Liver (tissue), 9 donors: ENCODE results near the gene CREB3L1. TPM values are rescaled to one million over a fixed set of nuclear protein-coding genes. Genes with fewer than 3 reads are reported as not detected.
A peak's percentile ranks its signal among the peaks of the same experiment; 100 is the strongest.

ENCODE experiments used
- DNase-seq: peaks from one replicate; pipeline ENCODE4 v3.0.0-alpha.2; 2017; ENCODE audit warnings: low spot score
- H3K27ac ChIP-seq, 2 donors: one replicate each; pipeline ENCODE4 v1.7.0; 2013; ENCODE audit warnings: inconsistent platforms in 2 of 2, low read length in 2 of 2, control low read depth in 1 of 2, low read depth in 1 of 2, mild to moderate bottlenecking in 1 of 2
- H3K27me3 ChIP-seq, 4 donors: one replicate each; pipeline versions ENCODE4 v1.6.1 to v1.7.0; 2013; ENCODE audit warnings: low read length in 3 of 4, inconsistent platforms in 1 of 4, mild to moderate bottlenecking in 1 of 4, moderate library complexity in 1 of 4; ENCODE audit not compliant: control insufficient read depth in 4 of 4, insufficient read depth in 4 of 4
- H3K36me3 ChIP-seq, 4 donors: one replicate each; pipeline versions ENCODE4 v1.6.1 to v1.7.0; 2013; ENCODE audit warnings: low read length in 3 of 4, mild to moderate bottlenecking in 3 of 4, low read depth in 1 of 4, moderate library complexity in 1 of 4; ENCODE audit not compliant: control insufficient read depth in 4 of 4, insufficient read depth in 3 of 4
- H3K4me1 ChIP-seq, 4 donors: one replicate each; pipeline versions ENCODE4 v1.6.1 to v1.7.0; 2013; ENCODE audit warnings: low read length in 3 of 4, mild to moderate bottlenecking in 3 of 4, moderate library complexity in 1 of 4; ENCODE audit not compliant: control insufficient read depth in 4 of 4, insufficient read depth in 4 of 4
- H3K4me3 ChIP-seq, 3 donors: one replicate each; pipeline versions ENCODE4 v1.6.1 to v1.7.0; 2013; ENCODE audit warnings: low read length in 3 of 3, control low read depth in 1 of 3, low read depth in 1 of 3, mild to moderate bottlenecking in 1 of 3
- H3K9ac ChIP-seq, 2 donors: one replicate each; pipeline ENCODE4 v1.7.0; 2013; ENCODE audit warnings: low read length in 2 of 2, mild to moderate bottlenecking in 2 of 2, moderate library complexity in 2 of 2, control low read depth in 1 of 2, low read depth in 1 of 2
- H3K9me3 ChIP-seq, 4 donors: one replicate each; pipeline versions ENCODE4 v1.6.1 to v1.7.0; 2013; ENCODE audit warnings: low read length in 3 of 4; ENCODE audit not compliant: control insufficient read depth in 4 of 4
- EGR1 ChIP-seq, 2 donors: IDR thresholded peaks; 2 replicates each; pipeline ENCODE4 v1.6.1; 2016 to 2018; ENCODE audit warnings: antibody characterized with exemption in 2 of 2, low read depth in 2 of 2
- FOXA1 ChIP-seq: IDR thresholded peaks from 2 replicates; pipeline ENCODE4 v1.6.1; 2016; ENCODE audit warnings: antibody characterized with exemption
- FOXA2 ChIP-seq: IDR thresholded peaks from 2 replicates; pipeline ENCODE4 v1.6.1; 2016; ENCODE audit warnings: antibody characterized with exemption
- GABPA ChIP-seq, 2 donors: IDR thresholded peaks in 1 of 2; conservative IDR thresholded peaks in 1 of 2; 2 replicates each; pipeline ENCODE4 v1.6.1; 2016; ENCODE audit warnings: antibody characterized with exemption in 2 of 2, mild to moderate bottlenecking in 1 of 2, moderate library complexity in 1 of 2
- HNF4A ChIP-seq, 2 donors: conservative IDR thresholded peaks; 2 replicates each; pipeline ENCODE4 v1.6.1; 2016; ENCODE audit warnings: antibody characterized with exemption in 2 of 2, mild to moderate bottlenecking in 2 of 2
- HNF4G ChIP-seq: IDR thresholded peaks from 2 replicates; pipeline ENCODE4 v1.6.1; 2016; ENCODE audit warnings: antibody characterized with exemption
- JUND ChIP-seq, 2 donors: IDR thresholded peaks; 2 replicates each; pipeline ENCODE4 v1.6.1; 2016; ENCODE audit warnings: antibody characterized with exemption in 2 of 2
- NR2F2 ChIP-seq: IDR thresholded peaks from 2 replicates; pipeline ENCODE4 v1.6.1; 2016; ENCODE audit warnings: antibody characterized with exemption
- RAD21 ChIP-seq, 2 donors: IDR thresholded peaks; 2 replicates each; pipeline ENCODE4 v1.6.1; 2016; ENCODE audit warnings: antibody characterized with exemption in 2 of 2, mild to moderate bottlenecking in 2 of 2
- RXRA ChIP-seq, 2 donors: IDR thresholded peaks; 2 replicates each; pipeline ENCODE4 v1.6.1; 2017 to 2018; ENCODE audit warnings: antibody characterized with exemption in 2 of 2, mild to moderate bottlenecking in 1 of 2
- SP1 ChIP-seq: IDR thresholded peaks from 2 replicates; pipeline ENCODE4 v1.6.1; 2018; ENCODE audit warnings: antibody characterized with exemption, mild to moderate bottlenecking
- WGBS: extraction: QIAGEN DNeasy Blood & Tissue Kit; methylation state at CpG from one replicate; pipeline ENCODE4 v1.1.7; 2013; 5-methylcytosine and 5-hydroxymethylcytosine counted together
- polyA plus RNA-seq, 2 donors: library from polyadenylated mRNA; stranded (reverse) in 1 of 2; unstranded in 1 of 2; fragments of 200-250 nt in 1 of 2; fragments of >200 nt in 1 of 2; fragmentation: Nextera tagmentation in 1 of 2; extraction: Ambion mirVana in 1 of 2; gene quantifications; one replicate each; pipeline versions ENCODE4 v1.2.1 to v1.2.3, GENCODE V29; 2013 to 2015
- total RNA-seq, 2 donors: library from RNA; depleted of rRNA; stranded (reverse); fragments of >200 nt; gene quantifications; one replicate each; pipeline ENCODE4 v1.2.3, GENCODE V29; 2014
- TF ChIP-seq, protein P1 (sequence below): IDR thresholded peaks from 2 replicates; pipeline ENCODE4 v1.6.1; 2016; ENCODE audit warnings: antibody characterized with exemption
- TF ChIP-seq, protein P2 (sequence below): IDR thresholded peaks from 2 replicates; pipeline ENCODE4 v1.6.1; 2016; ENCODE audit warnings: antibody characterized with exemption, mild to moderate bottlenecking
- TF ChIP-seq, protein P3 (sequence below): IDR thresholded peaks from 2 replicates; pipeline ENCODE4 v1.6.1; 2016; ENCODE audit warnings: antibody characterized with exemption
- TF ChIP-seq, protein P4 (sequence below): IDR thresholded peaks from 2 replicates; pipeline ENCODE4 v1.6.1; 2016; ENCODE audit warnings: antibody characterized with exemption
- TF ChIP-seq, protein P5 (sequence below): fragments of 150-350 bp; IDR thresholded peaks from 2 replicates; pipeline ENCODE4 v1.5.1; 2017; ENCODE audit warnings: improper control_type of control experiment, low read depth, low read length; ENCODE audit not compliant: missing input control
- donor health status: healthy.
- donor health status: healthy.
- donor health status: healthy.
- donor health status: healthy.
- donor health status: healthy.

Gene CREB3L1
- total and polyA plus RNA-seq, 4 donors: 0.14 to 1.3 (median 0.33) TPM

DNA sequence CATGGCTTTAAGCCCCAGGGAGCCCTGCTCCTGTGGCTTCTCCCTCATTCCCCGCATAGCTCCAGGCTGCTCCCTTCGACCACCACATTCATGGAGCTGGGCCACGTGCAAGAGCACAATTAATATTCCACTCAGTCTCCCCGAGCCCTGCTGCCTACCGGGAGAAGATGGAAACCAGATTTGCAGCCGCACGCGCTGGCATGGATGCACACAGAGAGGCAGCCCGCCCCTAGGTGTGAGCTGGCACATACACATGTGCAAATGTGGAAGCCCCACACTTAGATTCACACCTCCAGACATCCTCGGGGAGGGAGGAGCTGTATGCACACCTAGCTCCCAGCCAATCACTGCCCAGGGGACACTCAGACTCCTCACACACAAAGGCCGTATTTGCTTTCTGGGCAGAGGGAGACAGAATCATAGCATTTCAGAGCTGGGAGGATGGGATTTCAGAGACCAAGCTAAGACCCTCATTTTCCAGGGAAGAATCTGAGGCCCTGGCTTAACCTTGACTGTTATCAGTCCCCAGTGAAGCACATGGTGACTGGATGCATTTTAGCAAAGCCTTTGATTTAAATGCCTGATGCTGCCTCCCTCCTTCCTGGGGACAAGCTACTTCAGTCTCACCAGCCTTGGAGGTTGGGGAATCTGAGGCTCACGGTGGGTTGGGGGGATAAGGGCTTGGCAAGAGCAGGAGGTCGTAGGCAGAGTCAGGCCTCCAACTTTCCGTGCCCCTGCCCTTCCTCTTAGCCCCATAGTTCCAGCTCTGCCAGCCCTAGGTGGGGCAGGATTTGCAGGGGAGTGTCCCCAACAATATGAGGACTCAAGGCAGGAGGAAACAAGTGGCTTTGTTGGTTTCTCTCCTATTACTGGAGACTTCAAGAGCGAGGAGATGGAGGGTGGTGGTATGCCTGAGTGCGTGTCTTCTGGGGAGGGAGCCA is 5.3 kb upstream of the CREB3L1 start:
- H3K9ac ChIP-seq: no peak overlapping the region
- no peaks in the 10 kb centered on the region for H3K36me3 ChIP-seq
- H3K27ac ChIP-seq: peak overlapping the region in 1 of 2 donors; percentile 0
- no peak for DNase-seq
- H3K27me3 ChIP-seq: peaks cover 0 to 11% (median 2%) of the 10 kb centered on the region in 4 donors
- H3K4me3 ChIP-seq: no peak overlapping the region
- TF ChIP-seq GABPA (IDR thresholded peaks at IDR 0.05 in 1 of 2, conservative IDR thresholded peaks at IDR 0.05 in 1 of 2) (no peak), EGR1 (IDR thresholded peaks at IDR 0.05; ENCODE audit: low read depth in 2 of 2) (no peak), FOXA2 (no peak), RXRA (IDR thresholded peaks at IDR 0.05) (no peak), HNF4A (conservative IDR thresholded peaks at IDR 0.05) (no peak)
- TF ChIP-seq, protein P1, sequence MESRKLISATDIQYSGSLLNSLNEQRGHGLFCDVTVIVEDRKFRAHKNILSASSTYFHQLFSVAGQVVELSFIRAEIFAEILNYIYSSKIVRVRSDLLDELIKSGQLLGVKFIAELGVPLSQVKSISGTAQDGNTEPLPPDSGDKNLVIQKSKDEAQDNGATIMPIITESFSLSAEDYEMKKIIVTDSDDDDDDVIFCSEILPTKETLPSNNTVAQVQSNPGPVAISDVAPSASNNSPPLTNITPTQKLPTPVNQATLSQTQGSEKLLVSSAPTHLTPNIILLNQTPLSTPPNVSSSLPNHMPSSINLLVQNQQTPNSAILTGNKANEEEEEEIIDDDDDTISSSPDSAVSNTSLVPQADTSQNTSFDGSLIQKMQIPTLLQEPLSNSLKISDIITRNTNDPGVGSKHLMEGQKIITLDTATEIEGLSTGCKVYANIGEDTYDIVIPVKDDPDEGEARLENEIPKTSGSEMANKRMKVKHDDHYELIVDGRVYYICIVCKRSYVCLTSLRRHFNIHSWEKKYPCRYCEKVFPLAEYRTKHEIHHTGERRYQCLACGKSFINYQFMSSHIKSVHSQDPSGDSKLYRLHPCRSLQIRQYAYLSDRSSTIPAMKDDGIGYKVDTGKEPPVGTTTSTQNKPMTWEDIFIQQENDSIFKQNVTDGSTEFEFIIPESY: no peak
- TF ChIP-seq, protein P2, sequence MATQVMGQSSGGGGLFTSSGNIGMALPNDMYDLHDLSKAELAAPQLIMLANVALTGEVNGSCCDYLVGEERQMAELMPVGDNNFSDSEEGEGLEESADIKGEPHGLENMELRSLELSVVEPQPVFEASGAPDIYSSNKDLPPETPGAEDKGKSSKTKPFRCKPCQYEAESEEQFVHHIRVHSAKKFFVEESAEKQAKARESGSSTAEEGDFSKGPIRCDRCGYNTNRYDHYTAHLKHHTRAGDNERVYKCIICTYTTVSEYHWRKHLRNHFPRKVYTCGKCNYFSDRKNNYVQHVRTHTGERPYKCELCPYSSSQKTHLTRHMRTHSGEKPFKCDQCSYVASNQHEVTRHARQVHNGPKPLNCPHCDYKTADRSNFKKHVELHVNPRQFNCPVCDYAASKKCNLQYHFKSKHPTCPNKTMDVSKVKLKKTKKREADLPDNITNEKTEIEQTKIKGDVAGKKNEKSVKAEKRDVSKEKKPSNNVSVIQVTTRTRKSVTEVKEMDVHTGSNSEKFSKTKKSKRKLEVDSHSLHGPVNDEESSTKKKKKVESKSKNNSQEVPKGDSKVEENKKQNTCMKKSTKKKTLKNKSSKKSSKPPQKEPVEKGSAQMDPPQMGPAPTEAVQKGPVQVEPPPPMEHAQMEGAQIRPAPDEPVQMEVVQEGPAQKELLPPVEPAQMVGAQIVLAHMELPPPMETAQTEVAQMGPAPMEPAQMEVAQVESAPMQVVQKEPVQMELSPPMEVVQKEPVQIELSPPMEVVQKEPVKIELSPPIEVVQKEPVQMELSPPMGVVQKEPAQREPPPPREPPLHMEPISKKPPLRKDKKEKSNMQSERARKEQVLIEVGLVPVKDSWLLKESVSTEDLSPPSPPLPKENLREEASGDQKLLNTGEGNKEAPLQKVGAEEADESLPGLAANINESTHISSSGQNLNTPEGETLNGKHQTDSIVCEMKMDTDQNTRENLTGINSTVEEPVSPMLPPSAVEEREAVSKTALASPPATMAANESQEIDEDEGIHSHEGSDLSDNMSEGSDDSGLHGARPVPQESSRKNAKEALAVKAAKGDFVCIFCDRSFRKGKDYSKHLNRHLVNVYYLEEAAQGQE: no peak
- peaks cover 9 to 26% (median 11%) of the 10 kb centered on the region in 4 donors for H3K4me1 ChIP-seq
- no peaks in the 10 kb centered on the region for H3K9me3 ChIP-seq
- 83% methylated on average over 16 of the region's 16 CpGs for WGBS

DNA sequence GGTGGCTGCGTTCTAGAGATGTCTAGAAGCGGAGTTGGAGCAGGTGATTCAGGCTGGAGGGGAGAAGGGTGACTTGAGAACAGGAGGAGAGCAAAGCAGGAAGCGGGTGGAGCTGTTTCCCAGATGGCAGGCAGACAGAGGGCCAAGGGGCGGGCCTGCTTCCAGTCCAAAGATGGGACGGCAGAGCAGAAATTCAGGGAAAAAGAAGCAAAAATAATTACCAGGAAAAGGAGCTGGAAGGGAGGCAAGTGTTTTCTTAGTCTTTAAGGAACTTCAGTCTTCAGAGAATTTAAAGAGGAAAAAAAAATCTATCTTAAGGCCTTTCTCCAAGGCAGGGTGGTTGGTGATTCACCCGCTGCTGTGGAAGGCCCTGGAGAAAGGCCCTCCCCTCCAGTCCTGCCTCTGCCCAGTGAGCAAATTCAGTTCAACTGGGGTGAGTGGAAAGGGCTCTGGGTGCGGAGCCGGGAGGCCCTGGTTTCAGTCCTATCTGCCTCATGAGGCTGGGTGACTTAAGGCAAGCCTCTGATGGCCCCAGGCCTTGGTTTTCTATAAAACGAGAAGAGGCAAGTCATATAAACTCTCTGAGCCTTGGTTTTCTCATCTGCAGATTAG is 4.5 kb upstream of the CREB3L1 start:
- Histone ChIP-seq H3K9ac (no peak overlapping the region), H3K4me3 (no peak overlapping the region), H3K9me3 (no peaks in the 10 kb centered on the region), H3K4me1 (peaks cover 11 to 31% (median 12%) of the 10 kb centered on the region in 4 donors), H3K36me3 (no peaks in the 10 kb centered on the region), H3K27ac (peak overlapping the region in 1 of 2 donors; percentile 0), H3K27me3 (peaks cover 0 to 11% (median 3%) of the 10 kb centered on the region in 4 donors)
- 75% methylated on average over 9 of the region's 9 CpGs for WGBS
- DNase-seq: no peak
- TF ChIP-seq, protein P3, sequence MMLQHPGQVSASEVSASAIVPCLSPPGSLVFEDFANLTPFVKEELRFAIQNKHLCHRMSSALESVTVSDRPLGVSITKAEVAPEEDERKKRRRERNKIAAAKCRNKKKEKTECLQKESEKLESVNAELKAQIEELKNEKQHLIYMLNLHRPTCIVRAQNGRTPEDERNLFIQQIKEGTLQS: no peak
- TF ChIP-seq NR2F2 (no peak), HNF4A (conservative IDR thresholded peaks at IDR 0.05) (no peak), SP1 (no peak), HNF4G (no peak), JUND (IDR thresholded peaks at IDR 0.05) (no peak), RAD21 (IDR thresholded peaks at IDR 0.05) (no peak), FOXA2 (no peak), RXRA (IDR thresholded peaks at IDR 0.05) (no peak), EGR1 (IDR thresholded peaks at IDR 0.05; ENCODE audit: low read depth in 2 of 2) (no peak), GABPA (IDR thresholded peaks at IDR 0.05 in 1 of 2, conservative IDR thresholded peaks at IDR 0.05 in 1 of 2) (no peak), FOXA1 (no peak)
- TF ChIP-seq, protein P4, sequence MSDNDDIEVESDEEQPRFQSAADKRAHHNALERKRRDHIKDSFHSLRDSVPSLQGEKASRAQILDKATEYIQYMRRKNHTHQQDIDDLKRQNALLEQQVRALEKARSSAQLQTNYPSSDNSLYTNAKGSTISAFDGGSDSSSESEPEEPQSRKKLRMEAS: no peak
- TF ChIP-seq, protein P1: no peak
- TF ChIP-seq, protein P5, sequence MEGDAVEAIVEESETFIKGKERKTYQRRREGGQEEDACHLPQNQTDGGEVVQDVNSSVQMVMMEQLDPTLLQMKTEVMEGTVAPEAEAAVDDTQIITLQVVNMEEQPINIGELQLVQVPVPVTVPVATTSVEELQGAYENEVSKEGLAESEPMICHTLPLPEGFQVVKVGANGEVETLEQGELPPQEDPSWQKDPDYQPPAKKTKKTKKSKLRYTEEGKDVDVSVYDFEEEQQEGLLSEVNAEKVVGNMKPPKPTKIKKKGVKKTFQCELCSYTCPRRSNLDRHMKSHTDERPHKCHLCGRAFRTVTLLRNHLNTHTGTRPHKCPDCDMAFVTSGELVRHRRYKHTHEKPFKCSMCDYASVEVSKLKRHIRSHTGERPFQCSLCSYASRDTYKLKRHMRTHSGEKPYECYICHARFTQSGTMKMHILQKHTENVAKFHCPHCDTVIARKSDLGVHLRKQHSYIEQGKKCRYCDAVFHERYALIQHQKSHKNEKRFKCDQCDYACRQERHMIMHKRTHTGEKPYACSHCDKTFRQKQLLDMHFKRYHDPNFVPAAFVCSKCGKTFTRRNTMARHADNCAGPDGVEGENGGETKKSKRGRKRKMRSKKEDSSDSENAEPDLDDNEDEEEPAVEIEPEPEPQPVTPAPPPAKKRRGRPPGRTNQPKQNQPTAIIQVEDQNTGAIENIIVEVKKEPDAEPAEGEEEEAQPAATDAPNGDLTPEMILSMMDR: no peak
